Mesodermal cell (in vitro differentiated cells): ENCODE data around the gene LRP1B.

Experiments used
- H3K27ac ChIP-seq: 2 replicates; pipeline ENCODE4 v1.7.0; 2013; ENCODE audit warnings: mild to moderate bottlenecking, low read depth, low read length, moderate library complexity; ENCODE audit not compliant: severe bottlenecking
- H3K36me3 ChIP-seq: 2 replicates; pipeline ENCODE4 v1.7.1; 2013; ENCODE audit warnings: mild to moderate bottlenecking, low read length, moderate library complexity; ENCODE audit not compliant: control insufficient read depth, insufficient read depth
- H3K4me1 ChIP-seq: one replicate; pipeline ENCODE4 v1.7.1; 2013; ENCODE audit warnings: mild to moderate bottlenecking, low read length; ENCODE audit not compliant: insufficient read depth, control insufficient read depth, poor library complexity, severe bottlenecking
- H3K4me3 ChIP-seq: 2 replicates; pipeline ENCODE4 v1.7.0; 2013; ENCODE audit warnings: low read length, control low read depth, mild to moderate bottlenecking; ENCODE audit not compliant: insufficient read depth, poor library complexity, severe bottlenecking; ENCODE audit errors: extremely low read depth
- H3K9me3 ChIP-seq: 2 replicates; pipeline ENCODE4 v1.7.1; 2013; ENCODE audit warnings: mild to moderate bottlenecking, low read length, moderate library complexity; ENCODE audit not compliant: control insufficient read depth
- WGBS, 2 experiments: methylation state at CpG; one replicate each; pipeline ENCODE4 v1.1.5; 2013; ENCODE audit warnings: missing lambda C conversion rate in 2 of 2; ENCODE audit not compliant: insufficient coverage in 2 of 2; 5-methylcytosine and 5-hydroxymethylcytosine counted together

LRP1B gene

DNA sequence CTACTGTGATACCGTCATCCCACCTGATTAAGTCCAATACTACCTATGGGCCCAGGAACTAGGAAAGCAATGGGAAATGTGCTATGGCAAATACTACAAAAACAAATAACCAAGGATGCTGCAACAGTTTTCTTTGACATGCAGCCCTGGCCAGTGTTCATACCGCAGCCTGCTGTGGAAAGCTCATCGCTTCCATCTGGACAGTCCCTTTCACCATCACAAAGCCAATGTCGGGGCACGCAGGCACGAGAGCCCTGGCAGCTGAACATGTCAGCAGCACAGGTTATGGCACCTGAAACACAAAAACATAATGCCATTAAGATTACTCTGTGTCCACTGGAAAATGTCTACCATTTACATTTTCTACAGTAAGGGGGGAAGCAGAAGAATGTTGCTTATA lies 1621.1 kb downstream of the LRP1B start:
- Histone ChIP-seq H3K4me1 (no peaks in the 10 kb centered on the region), H3K9me3 (no peaks in the 10 kb centered on the region), H3K4me3 (no peak overlapping the region), H3K27ac (no peak overlapping the region), H3K36me3 (no peaks in the 10 kb centered on the region)
- 90 to 100% methylated on average over 4 to 5 of the region's 6 CpGs for WGBS, 2 experiments

GRCh38 chr2:140508756-140509155 lies 1622.1 kb downstream of the LRP1B start:
- WGBS, 2 experiments, result 86 to 89% methylated on average over 2 to 4 of the region's 4 CpGs
- no peak overlapping the region for H3K27ac ChIP-seq

DNA sequence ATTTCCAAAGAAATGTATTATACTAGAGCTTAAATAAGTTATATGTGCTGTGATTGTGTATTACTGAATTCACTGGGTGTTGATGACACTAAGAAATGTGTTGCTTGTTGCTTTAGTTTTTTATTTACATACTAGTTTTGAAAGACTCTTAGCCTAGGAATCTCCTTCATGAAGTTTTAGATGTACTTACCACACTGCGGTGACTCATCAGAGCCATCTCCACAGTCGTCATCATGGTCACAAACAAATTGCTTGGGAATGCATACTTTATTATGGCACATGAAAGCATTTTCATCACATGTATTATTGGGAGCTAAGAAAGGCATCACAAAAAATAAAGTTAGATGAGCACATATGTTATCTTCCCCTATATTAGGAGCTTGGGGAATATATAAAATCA lies 1624.2 kb downstream of the LRP1B start:
- no peaks in the 10 kb centered on the region for H3K9me3 ChIP-seq
- H3K4me1 ChIP-seq, result no peaks in the 10 kb centered on the region
- WGBS, 2 experiments, result no CpG with 5 or more reads among the region's 2 CpGs
- no peaks in the 10 kb centered on the region for H3K36me3 ChIP-seq
- H3K27ac ChIP-seq, result no peak overlapping the region
- H3K4me3 ChIP-seq, result no peak overlapping the region

More at GRCh38 chr2:140508756-140509155, 1622.1 kb downstream of the LRP1B start:
- no peak overlapping the region for H3K4me3 ChIP-seq
- H3K9me3 ChIP-seq, result no peaks in the 10 kb centered on the region
- no peaks in the 10 kb centered on the region for H3K36me3 ChIP-seq
- no peaks in the 10 kb centered on the region for H3K4me1 ChIP-seq

DNA sequence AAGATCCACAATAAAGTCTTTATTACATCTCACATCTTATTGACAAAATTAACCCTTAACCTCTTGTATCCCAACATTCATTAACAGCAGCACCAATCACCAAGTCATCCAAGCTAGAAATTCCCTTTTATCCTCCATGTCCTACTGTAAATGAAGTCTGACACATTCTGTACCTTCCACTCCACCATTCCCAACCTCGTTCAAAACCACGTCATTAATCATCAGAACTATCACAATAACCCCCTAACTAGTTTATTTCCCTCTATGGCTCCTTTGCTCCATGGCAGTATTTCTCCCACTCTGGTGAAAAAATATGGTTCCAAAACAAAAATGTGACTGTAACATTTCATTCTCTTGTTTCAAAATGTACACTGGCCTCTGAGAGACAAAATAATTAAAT lies 1626.2 kb downstream of the LRP1B start:
- Histone ChIP-seq H3K36me3 (no peaks in the 10 kb centered on the region), H3K4me3 (no peak overlapping the region), H3K9me3 (no peaks in the 10 kb centered on the region), H3K4me1 (no peaks in the 10 kb centered on the region), H3K27ac (no peak overlapping the region)
- 87 to 96% methylated on average over 2 of the region's 2 CpGs for WGBS, 2 experiments

- no peak overlapping the region for H3K4me3 ChIP-seq
- WGBS, 2 experiments, result 97% methylated on average over 3 of the region's 6 CpGs; no CpG with 5 or more reads in 1 of the 2 experiments
- no peak overlapping the region for H3K27ac ChIP-seq
- H3K36me3 ChIP-seq, result no peaks in the 10 kb centered on the region
- H3K9me3 ChIP-seq, result no peaks in the 10 kb centered on the region
- H3K4me1 ChIP-seq, result no peaks in the 10 kb centered on the region
Observed at GRCh38 chr2:140502951-140503630, 1627.7 kb downstream of the LRP1B start.

GRCh38 chr2:140498360-140498759 lies 1632.5 kb downstream of the LRP1B start:
- no peak overlapping the region for H3K4me3 ChIP-seq
- 91 to 100% methylated on average over 1 to 2 of the region's 4 CpGs for WGBS, 2 experiments
- H3K9me3 ChIP-seq, result no peaks in the 10 kb centered on the region
- no peak overlapping the region for H3K27ac ChIP-seq
- H3K4me1 ChIP-seq, result no peaks in the 10 kb centered on the region
- no peaks in the 10 kb centered on the region for H3K36me3 ChIP-seq

DNA sequence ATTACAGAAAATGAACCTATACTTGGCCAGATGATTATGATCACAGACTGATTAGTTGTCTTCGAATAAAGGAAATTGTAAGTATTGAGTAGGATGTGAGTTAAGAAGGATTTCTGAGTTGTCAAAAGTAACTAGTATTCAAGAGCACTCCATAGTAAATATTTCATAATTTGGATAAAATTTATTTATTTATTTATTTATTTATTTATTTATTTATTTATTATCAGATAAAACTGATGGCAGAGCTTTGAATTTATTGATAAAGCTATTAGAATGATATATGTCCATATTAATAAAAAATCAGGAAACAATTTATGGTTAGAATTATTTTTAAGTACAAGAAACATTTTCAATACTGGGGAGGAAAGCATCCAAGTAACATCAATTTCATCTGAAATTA lies 1634.1 kb downstream of the LRP1B start:
- no CpG with 5 or more reads among the region's 1 CpG for WGBS, 2 experiments
- no peak overlapping the region for H3K27ac ChIP-seq
- H3K4me3 ChIP-seq, result no peak overlapping the region
- no peaks in the 10 kb centered on the region for H3K4me1 ChIP-seq
- H3K36me3 ChIP-seq, result no peaks in the 10 kb centered on the region
- no peaks in the 10 kb centered on the region for H3K9me3 ChIP-seq

- Histone ChIP-seq H3K27ac (no peak overlapping the region), H3K36me3 (no peaks in the 10 kb centered on the region), H3K4me1 (no peaks in the 10 kb centered on the region), H3K9me3 (no peaks in the 10 kb centered on the region), H3K4me3 (no peak overlapping the region)
- 100% methylated on average over 2 of the region's 3 CpGs for WGBS, 2 experiments
Observed at GRCh38 chr2:140491876-140492275, 1638.9 kb downstream of the LRP1B start.

DNA sequence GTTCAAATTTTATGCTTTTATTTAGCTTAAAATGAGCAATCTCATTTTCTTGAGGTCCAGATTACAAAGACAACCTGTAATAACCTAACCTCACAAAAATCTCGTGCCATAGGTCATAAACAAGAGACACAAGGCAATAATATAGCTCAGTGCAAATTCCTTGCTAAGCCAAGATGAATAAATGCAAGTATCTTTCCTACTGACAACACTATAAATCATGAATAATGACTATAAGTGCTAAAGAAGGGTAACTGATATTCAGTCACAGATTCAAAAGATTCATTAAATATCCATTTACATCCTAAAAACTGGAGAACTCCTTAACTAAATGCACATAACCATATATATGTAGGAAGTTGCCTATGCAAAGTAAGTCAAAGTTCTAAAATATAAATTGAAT lies 1641.6 kb downstream of the LRP1B start:
- Histone ChIP-seq H3K9me3 (no peaks in the 10 kb centered on the region), H3K4me1 (no peaks in the 10 kb centered on the region), H3K4me3 (no peak overlapping the region), H3K36me3 (no peaks in the 10 kb centered on the region), H3K27ac (no peak overlapping the region)
- WGBS, 2 experiments, result 80% methylated on average over 1 of the region's 1 CpG; no CpG with 5 or more reads in 1 of the 2 experiments

- no peak overlapping the region for H3K4me3 ChIP-seq
- no peak overlapping the region for H3K27ac ChIP-seq
- no peaks in the 10 kb centered on the region for H3K36me3 ChIP-seq
- H3K9me3 ChIP-seq, result no peaks in the 10 kb centered on the region
- no peaks in the 10 kb centered on the region for H3K4me1 ChIP-seq
- 88% methylated on average over 1 of the region's 2 CpGs; no CpG with 5 or more reads in 1 of the 2 experiments for WGBS, 2 experiments
Observed at GRCh38 chr2:140481136-140481535, 1649.7 kb downstream of the LRP1B start.

GRCh38 chr2:140473851-140474250 lies 1657.0 kb downstream of the LRP1B start:
- no peaks in the 10 kb centered on the region for H3K36me3 ChIP-seq
- H3K4me3 ChIP-seq, result no peak overlapping the region
- H3K4me1 ChIP-seq, result no peaks in the 10 kb centered on the region
- no peak overlapping the region for H3K27ac ChIP-seq
- WGBS, 2 experiments, result no CpG with 5 or more reads among the region's 1 CpG
- no peaks in the 10 kb centered on the region for H3K9me3 ChIP-seq
